SU-DHL-6 (cell line): ENCODE measurements around the gene KLK4.

Source experiments
- CTCF ChIP-seq: fragments of 200-600 bp; sonication (generic); IDR thresholded peaks from one replicate; pipeline ENCODE4 v1.5.1; 2017; ENCODE audit warnings: antibody characterized with exemption, mild to moderate bottlenecking, low read length, moderate library complexity; ENCODE audit not compliant: insufficient read depth, poor library complexity, severe bottlenecking
- EZH2phosphoT487 ChIP-seq: fragments of 200-600 bp; sonication (generic), shearing (Covaris generic); conservative IDR thresholded peaks from 2 replicates; pipeline ENCODE4 v1.6.1; 2018; ENCODE audit warnings: mild to moderate bottlenecking, antibody characterized with exemption, low read length, moderate library complexity, mixed read lengths

- TF ChIP-seq CTCF (no peak), EZH2phosphoT487 (no peak)
Observed at GRCh38 chr19:50861496-50862286, 49.5 kb downstream of the KLK4 start.
